K562 (cell line): ENCODE measurements around the gene TMTC4. TPM values are rescaled to one million over a fixed set of nuclear protein-coding genes. Genes with fewer than 3 reads are reported as not detected.

Experiments used
- ATAC-seq: fragments of 200-7000 bp; cut with Tn5 transposase; 3 replicates; pipeline ENCODE4 v1.9.1; 2020; ENCODE audit warnings: moderate library complexity
- BruUV-seq: library from RNA; stranded (reverse); fragments of 400-500 nt; replicated peaks from 2 replicates; lab custom pipeline; 2021; lab: Mats Ljungman, UMichigan
- CTCF ChIA-PET: fragments of 300-600 bp; formaldehyde crosslinking; extraction: SDS; loops from one replicate; lab custom pipeline; 2021; ENCODE audit warnings: low intra/inter-chr PET ratio; lab: Yijun Ruan, JAX
- POLR2A ChIA-PET: fragments of 300-600, 350-650 bp; sonication (Branson Sonifier 250); formaldehyde crosslinking; extraction: SDS; loops from one replicate; lab custom pipeline; 2021; ENCODE audit warnings: antibody characterized with exemption, inconsistent platforms; lab: Yijun Ruan, JAX
- DNase-seq, 4 experiments: peaks; one replicate each; pipeline versions ENCODE4 v3.0.0 to v3.0.0-alpha.2; 2011 to 2018; ENCODE audit warnings: low spot score in 3 of 4, mixed read lengths in 3 of 4; ENCODE audit errors: extremely low read depth in 1 of 4
- FAIRE-seq: peaks from 2 replicates; lab custom pipeline; 2011; peaks lifted over from hg19 to GRCh38; lab: Jason Lieb, UNC
- H2AFZ ChIP-seq: 2 replicates; pipeline ENCODE4 v1.6.0; 2011; ENCODE audit warnings: low read depth, low read length, control low read depth, inconsistent platforms
- H3K27ac ChIP-seq: fragments of 200-600 bp; 3 replicates; pipeline ENCODE4 v1.8.0; 2011; ENCODE audit warnings: low read depth, mild to moderate bottlenecking, control low read depth, inconsistent platforms, low read length, moderate library complexity, mixed read lengths; ENCODE audit errors: extremely low read depth
- H3K27me3 ChIP-seq, 2 experiments: fragments of 300-600 bp in 1 of 2; 2 replicates in 1 of 2; 3 replicates in 1 of 2; pipeline versions ENCODE4 v1.6.0 to v1.8.0; 2011; ENCODE audit warnings: inconsistent platforms in 2 of 2, low read length in 2 of 2, mild to moderate bottlenecking in 1 of 2, mixed read lengths in 1 of 2, moderate library complexity in 1 of 2; ENCODE audit not compliant: control insufficient read depth in 2 of 2, insufficient read depth in 2 of 2
- H3K36me3 ChIP-seq: fragments of 300-600 bp; 3 replicates; pipeline ENCODE4 v1.8.0; 2011; ENCODE audit warnings: mild to moderate bottlenecking, low read length, inconsistent platforms; ENCODE audit not compliant: control insufficient read depth, insufficient read depth
- H3K4me1 ChIP-seq, 2 experiments: fragments of 200-600 bp in 1 of 2; replicated peaks in 1 of 2; 2 replicates in 1 of 2; 3 replicates in 1 of 2; pipeline versions ENCODE4 v1.5.1 to v1.8.0; 2011; ENCODE audit warnings: inconsistent platforms in 2 of 2, low read length in 2 of 2, mild to moderate bottlenecking in 1 of 2, mixed read lengths in 1 of 2, moderate library complexity in 1 of 2; ENCODE audit not compliant: control insufficient read depth in 2 of 2, insufficient read depth in 2 of 2
- H3K4me2 ChIP-seq: 2 replicates; pipeline ENCODE4 v1.6.1; 2011; ENCODE audit warnings: low read length, control low read depth, inconsistent platforms, mixed read lengths; ENCODE audit not compliant: insufficient read depth
- H3K4me3 ChIP-seq: fragments of 200-600 bp; sonication (generic), shearing (Covaris generic); 2 replicates; pipeline ENCODE4 v1.5.1; 2016; ENCODE audit warnings: control low read depth, inconsistent platforms
- H3K79me2 ChIP-seq: fragments of 200-600 bp; 3 replicates; pipeline ENCODE4 v1.8.0; 2011; ENCODE audit warnings: low read length, inconsistent platforms; ENCODE audit not compliant: control insufficient read depth, insufficient read depth
- H3K9ac ChIP-seq, 2 experiments: 2 replicates each; pipeline versions ENCODE4 v1.6.0 to v1.6.1; 2011; ENCODE audit warnings: low read depth in 2 of 2, low read length in 2 of 2, control low read depth in 1 of 2, inconsistent platforms in 1 of 2, mild to moderate bottlenecking in 1 of 2, mixed read lengths in 1 of 2; ENCODE audit not compliant: insufficient read depth in 1 of 2
- H3K9me1 ChIP-seq: one replicate; pipeline ENCODE4 v1.6.0; 2011; ENCODE audit warnings: inconsistent platforms, mild to moderate bottlenecking, low read length, moderate library complexity; ENCODE audit not compliant: control insufficient read depth, insufficient read depth
- H3K9me3 ChIP-seq: replicated peaks from 2 replicates; pipeline ENCODE4 v1.5.1; 2011; ENCODE audit warnings: low read depth, low read length, inconsistent platforms; ENCODE audit not compliant: control insufficient read depth, insufficient read depth
- H4K20me1 ChIP-seq: replicated peaks from 2 replicates; pipeline ENCODE4 v1.6.1; 2011; ENCODE audit warnings: low read length, inconsistent platforms, mixed read lengths; ENCODE audit not compliant: control insufficient read depth, insufficient read depth
- ATF1 ChIP-seq, 2 experiments: fragments of 450-650 bp in 1 of 2; IDR thresholded peaks; 2 replicates each; pipeline ENCODE4 v1.6.1; 2016; ENCODE audit warnings: missing compliant biosample characterization in 1 of 2, missing genetic modification characterization in 1 of 2
- FOSL1 ChIP-seq: fragments of 200-800 bp; sonication (Bioruptor generic); conservative IDR thresholded peaks from 2 replicates; pipeline ENCODE4 v1.6.1; 2016; ENCODE audit warnings: missing genetic modification characterization, missing compliant biosample characterization
- GMEB1 ChIP-seq: fragments of 250-450 bp; sonication (Bioruptor Pico); IDR thresholded peaks from 2 replicates; pipeline ENCODE4 v1.4.0; 2020; ENCODE audit warnings: mild to moderate bottlenecking
- GTF2B ChIP-seq: IDR thresholded peaks from 2 replicates; pipeline ENCODE4 v1.6.1; 2011; ENCODE audit not compliant: insufficient read length; ENCODE audit errors: extremely low read depth
- HNRNPL ChIP-seq: fragments of 200-400 bp; formaldehyde crosslinking; IDR thresholded peaks from 2 replicates; pipeline ENCODE4 v1.6.1; 2017; ENCODE audit warnings: low read depth, mild to moderate bottlenecking, low read length
- HOXB6 ChIP-seq: fragments of 250-450 bp; sonication (Bioruptor Pico); IDR thresholded peaks from 2 replicates; pipeline ENCODE4 v1.5.1; 2022; ENCODE audit warnings: mild to moderate bottlenecking, borderline replicate concordance
- JUN ChIP-seq, 2 experiments: sonication (generic) in 1 of 2; formaldehyde crosslinking in 1 of 2; IDR thresholded peaks; 2 replicates each; pipeline versions ENCODE4 v1.6.1 to v1.8.0; 2012 to 2022; ENCODE audit warnings: borderline replicate concordance in 2 of 2, mild to moderate bottlenecking in 2 of 2, improper control_type of control experiment in 1 of 2, low read depth in 1 of 2, low read length in 1 of 2, missing genetic modification reagents in 1 of 2
- L3MBTL2 ChIP-seq: fragments of 450-650 bp; IDR thresholded peaks from 2 replicates; pipeline ENCODE4 v1.6.1; 2016; ENCODE audit warnings: mild to moderate bottlenecking, moderate library complexity
- LCOR ChIP-seq: sonication (generic); formaldehyde crosslinking; IDR thresholded peaks from 2 replicates; pipeline ENCODE4 v1.8.0; 2022; ENCODE audit warnings: mild to moderate bottlenecking, missing genetic modification reagents
- MECOM ChIP-seq: fragments of 250-450 bp; sonication (Bioruptor Pico); IDR thresholded peaks from 2 replicates; pipeline ENCODE4 v1.8.0; 2022; ENCODE audit warnings: inconsistent platforms
- NFIX ChIP-seq: fragments of 250-450 bp; sonication (Bioruptor Pico); IDR thresholded peaks from 2 replicates; pipeline ENCODE4 v1.4.0; 2020; ENCODE audit warnings: low read depth, mild to moderate bottlenecking, moderate library complexity
- PURB ChIP-seq: sonication (generic); formaldehyde crosslinking; IDR thresholded peaks from 2 replicates; pipeline ENCODE4 v1.9.0; 2021; ENCODE audit warnings: low read depth, mild to moderate bottlenecking, missing genetic modification reagents
- RBBP5 ChIP-seq: fragments of 200-600 bp; sonication (generic); IDR thresholded peaks from 2 replicates; pipeline ENCODE4 v1.6.1; 2012; ENCODE audit warnings: borderline replicate concordance, mild to moderate bottlenecking, low read length, control low read depth, inconsistent platforms; ENCODE audit not compliant: insufficient read depth, poor library complexity, severe bottlenecking
- SMARCA5 ChIP-seq: fragments of 450-650 bp; IDR thresholded peaks from 2 replicates; pipeline ENCODE4 v1.6.1; 2016
- WGBS: fragments of 100-300 bp; shearing (Covaris generic); methylation state at CpG from one replicate; pipeline ENCODE4 v1.1.6; 2016; ENCODE audit warnings: low coverage, mixed read lengths; ENCODE audit not compliant: insufficient coverage; ENCODE audit errors: missing lambda C conversion rate; 5-methylcytosine and 5-hydroxymethylcytosine counted together
- in situ Hi-C: fragments of 300-500 bp; cut with MboI; formaldehyde crosslinking; loops from 4 replicates; pipeline ENCODE4 v1.15.0; 2018; ENCODE audit warnings: inconsistent platforms, mixed read lengths
- intact Hi-C: fragments of 100-400 bp; cut with micrococcal nuclease; formaldehyde crosslinking; loops from 2 replicates; pipeline ENCODE4 v1.14.2; 2022
- polyA plus RNA-seq, 8 experiments: library from polyadenylated mRNA; depleted of rRNA in 4 of 8; stranded (reverse) in 5 of 8; unstranded in 3 of 8; fragments of >200 nt; fragmentation: Nextera tagmentation in 2 of 8; fragmentation: Illumina TruSeq in 1 of 8; extraction: Ambion mirVana in 2 of 8; extraction: Trizol in 1 of 8; gene quantifications; 2 replicates each; pipeline versions ENCODE4 v1.2.1 to v1.2.3, GENCODE V29; 2011 to 2014; ENCODE audit warnings: inconsistent platforms in 1 of 8, missing spikeins in 1 of 8
- total RNA-seq, 7 experiments: library from RNA; depleted of rRNA in 6 of 7; stranded (reverse); fragments of >200 nt in 6 of 7; fragmentation: Illumina TruSeq in 2 of 7; extraction: Trizol in 2 of 7; gene quantifications; 2 replicates each; pipeline versions ENCODE4 v1.2.1 to v1.2.3, GENCODE V29; 2011 to 2021; ENCODE audit warnings: low replicate concordance in 1 of 7
- TF ChIP-seq, protein P1 (sequence below): sonication (generic); formaldehyde crosslinking; IDR thresholded peaks from 2 replicates; pipeline ENCODE4 v1.8.1; 2023; ENCODE audit warnings: missing genetic modification reagents, mild to moderate bottlenecking, borderline replicate concordance

Gene TMTC4
- total and polyA plus RNA-seq, 9 of the 15 experiments (the other 6 are each of a cell fraction or from before 2014, with no cell fraction given): 3.5 to 16.7 (median 11.8) TPM

DNA sequence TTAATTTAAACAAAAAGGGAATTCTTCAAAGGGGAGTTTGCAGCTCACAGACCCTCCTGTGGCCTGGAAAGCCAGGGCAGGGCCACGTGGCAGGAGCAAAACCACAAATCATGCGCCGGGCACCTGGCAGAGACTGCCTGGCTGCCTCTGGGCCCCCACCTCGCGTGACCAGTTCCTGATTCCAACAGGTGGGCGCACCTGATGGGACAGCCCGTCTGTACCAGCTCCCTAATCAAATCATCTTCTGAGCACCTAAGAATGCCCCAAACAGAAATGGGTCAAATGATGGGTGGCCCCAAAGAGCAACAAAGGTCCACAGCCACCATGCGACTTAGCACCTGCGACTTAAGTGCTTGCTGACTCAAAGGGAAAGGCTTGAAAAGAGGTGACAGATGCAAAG is 9.2 kb downstream of the TMTC4 start:
- Histone ChIP-seq H4K20me1 (no peaks in the 10 kb centered on the region), H3K27me3 (no peaks in the 10 kb centered on the region), H3K9me1 (no peaks in the 10 kb centered on the region), H3K4me1 (no peaks in the 10 kb centered on the region), H2AFZ (no peak overlapping the region), H3K36me3 (peaks cover 43% of the 10 kb centered on the region; the same call in 2 of the 3 replicates), H3K4me2 (no peak overlapping the region), H3K4me3 (no peak overlapping the region), H3K79me2 (no peaks in the 10 kb centered on the region), H3K9ac (no peak overlapping the region), H3K27ac (no peak overlapping the region), H3K9me3 (no peaks in the 10 kb centered on the region)
- intact Hi-C loops (no loop called here), in situ Hi-C loops (no loop called here)
- no TSS peak for BruUV-seq
- ChIA-PET POLR2A (interaction anchor here (1.1 to 1.2 kb wide), 2 partner anchors 9 to 13 kb away, joined by 3 to 4 read pairs; partner anchors contain the start of gene TMTC4), CTCF (no interaction called here)
- FAIRE-seq (no peak), ATAC-seq (no peak), DNase-seq (no peak)
- WGBS: 62% methylated on average over 3 of the region's 9 CpGs
- no peak for TF ChIP-seq FOSL1 (tag)
- TF ChIP-seq HOXB6 (CRISPR knock-in tag): no peak
- TF ChIP-seq ATF1 (CRISPR knock-in tag; IDR thresholded peaks at IDR 0.05): no peak
- TF ChIP-seq ATF1 (tag; IDR thresholded peaks at IDR 0.05): no peak
- TF ChIP-seq GMEB1 (CRISPR knock-in tag): no peak
- no peak for TF ChIP-seq HNRNPL
- no peak for TF ChIP-seq JUN (IDR thresholded peaks at IDR 0.05; ENCODE audit: borderline replicate concordance, low read depth, low read length)
- TF ChIP-seq JUN (CRISPR knock-in tag; IDR thresholded peaks at IDR 0.05; ENCODE audit: borderline replicate concordance): no peak
- TF ChIP-seq SMARCA5: no peak
- no peak for TF ChIP-seq NFIX (CRISPR knock-in tag)
- no peak for TF ChIP-seq MECOM (CRISPR knock-in tag)
- TF ChIP-seq LCOR: no peak
- no peak for TF ChIP-seq L3MBTL2
- TF ChIP-seq, protein P1, sequence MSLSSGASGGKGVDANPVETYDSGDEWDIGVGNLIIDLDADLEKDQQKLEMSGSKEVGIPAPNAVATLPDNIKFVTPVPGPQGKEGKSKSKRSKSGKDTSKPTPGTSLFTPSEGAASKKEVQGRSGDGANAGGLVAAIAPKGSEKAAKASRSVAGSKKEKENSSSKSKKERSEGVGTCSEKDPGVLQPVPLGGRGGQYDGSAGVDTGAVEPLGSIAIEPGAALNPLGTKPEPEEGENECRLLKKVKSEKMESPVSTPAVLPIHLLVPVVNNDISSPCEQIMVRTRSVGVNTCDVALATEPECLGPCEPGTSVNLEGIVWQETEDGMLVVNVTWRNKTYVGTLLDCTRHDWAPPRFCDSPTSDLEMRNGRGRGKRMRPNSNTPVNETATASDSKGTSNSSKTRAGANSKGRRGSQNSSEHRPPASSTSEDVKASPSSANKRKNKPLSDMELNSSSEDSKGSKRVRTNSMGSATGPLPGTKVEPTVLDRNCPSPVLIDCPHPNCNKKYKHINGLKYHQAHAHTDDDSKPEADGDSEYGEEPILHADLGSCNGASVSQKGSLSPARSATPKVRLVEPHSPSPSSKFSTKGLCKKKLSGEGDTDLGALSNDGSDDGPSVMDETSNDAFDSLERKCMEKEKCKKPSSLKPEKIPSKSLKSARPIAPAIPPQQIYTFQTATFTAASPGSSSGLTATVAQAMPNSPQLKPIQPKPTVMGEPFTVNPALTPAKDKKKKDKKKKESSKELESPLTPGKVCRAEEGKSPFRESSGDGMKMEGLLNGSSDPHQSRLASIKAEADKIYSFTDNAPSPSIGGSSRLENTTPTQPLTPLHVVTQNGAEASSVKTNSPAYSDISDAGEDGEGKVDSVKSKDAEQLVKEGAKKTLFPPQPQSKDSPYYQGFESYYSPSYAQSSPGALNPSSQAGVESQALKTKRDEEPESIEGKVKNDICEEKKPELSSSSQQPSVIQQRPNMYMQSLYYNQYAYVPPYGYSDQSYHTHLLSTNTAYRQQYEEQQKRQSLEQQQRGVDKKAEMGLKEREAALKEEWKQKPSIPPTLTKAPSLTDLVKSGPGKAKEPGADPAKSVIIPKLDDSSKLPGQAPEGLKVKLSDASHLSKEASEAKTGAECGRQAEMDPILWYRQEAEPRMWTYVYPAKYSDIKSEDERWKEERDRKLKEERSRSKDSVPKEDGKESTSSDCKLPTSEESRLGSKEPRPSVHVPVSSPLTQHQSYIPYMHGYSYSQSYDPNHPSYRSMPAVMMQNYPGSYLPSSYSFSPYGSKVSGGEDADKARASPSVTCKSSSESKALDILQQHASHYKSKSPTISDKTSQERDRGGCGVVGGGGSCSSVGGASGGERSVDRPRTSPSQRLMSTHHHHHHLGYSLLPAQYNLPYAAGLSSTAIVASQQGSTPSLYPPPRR (CRISPR knock-in tag): no peak
- TF ChIP-seq RBBP5: no peak
- no peak for TF ChIP-seq PURB
- no peak for TF ChIP-seq GTF2B
